Esophagus muscularis mucosa (tissue), 4 donors: ENCODE data around the gene HOXD1. TPM values are rescaled to one million over a fixed set of nuclear protein-coding genes. Genes with fewer than 3 reads are reported as not detected.

Source experiments
- DNase-seq: peaks from one replicate; pipeline ENCODE4 v3.0.0-alpha.2; 2017; ENCODE audit errors: extremely low spot score
- H3K27ac ChIP-seq, 4 donors: fragments of 200-600 bp; sonication (generic); replicated peaks in 1 of 4; 1 replicate in 3 of 4; 2 replicates in 1 of 4; pipeline ENCODE4 v1.5.1; 2016 to 2019; ENCODE audit warnings: mild to moderate bottlenecking in 1 of 4
- H3K27me3 ChIP-seq, 4 donors: fragments of 200-600 bp; sonication (generic); one replicate each; pipeline versions ENCODE4 v1.5.1 to v1.6.0; 2016 to 2019
- H3K36me3 ChIP-seq, 4 donors: fragments of 200-600 bp; sonication (generic); one replicate each; pipeline ENCODE4 v1.5.1; 2016 to 2019
- H3K4me1 ChIP-seq, 4 donors: fragments of 200-600 bp; sonication (generic); one replicate each; pipeline ENCODE4 v1.5.1; 2016 to 2019
- H3K4me3 ChIP-seq, 4 donors: fragments of 200-600 bp; sonication (generic); 1 replicate in 2 of 4; 2 replicates in 2 of 4; pipeline ENCODE4 v1.5.1; 2016 to 2019; ENCODE audit warnings: mild to moderate bottlenecking in 4 of 4, moderate library complexity in 1 of 4
- H3K9me3 ChIP-seq, 4 donors: fragments of 200-600 bp; sonication (generic); 1 replicate in 3 of 4; 2 replicates in 1 of 4; pipeline ENCODE4 v1.5.1; 2016 to 2019
- EP300 ChIP-seq: sonication (generic); formaldehyde crosslinking; IDR thresholded peaks from one replicate; pipeline ENCODE4 v1.6.1; 2017; ENCODE audit warnings: antibody characterized with exemption
- POLR2A ChIP-seq: fragments of 450-650 bp; IDR thresholded peaks from one replicate; pipeline ENCODE4 v1.6.1; 2017; ENCODE audit warnings: antibody characterized with exemption, moderate library complexity, mild to moderate bottlenecking, low read depth
- POLR2AphosphoS5 ChIP-seq, 2 donors: sonication (generic); formaldehyde crosslinking; IDR thresholded peaks; one replicate each; pipeline ENCODE4 v1.6.1; 2017; ENCODE audit warnings: antibody characterized with exemption in 2 of 2
- WGBS: methylation state at CpG from one replicate; pipeline ENCODE4 v1.1.5; 2018; 5-methylcytosine and 5-hydroxymethylcytosine counted together
- intact Hi-C: fragments of 100-400 bp; cut with DNase I; formaldehyde crosslinking; loops from one replicate; pipeline ENCODE4 v1.15.1; 2023
- total RNA-seq, 4 donors: library from RNA; depleted of rRNA; stranded (reverse); fragments of >200 nt; gene quantifications; one replicate each; pipeline versions ENCODE4 v1.1.0 to v1.2.1, GENCODE V29; 2016
- TF ChIP-seq, protein P1 (sequence below), 3 experiments: fragments of 200-600 bp in 2 of 3; fragments of 450-650 bp in 1 of 3; sonication (generic) in 2 of 3; IDR thresholded peaks; one replicate each; pipeline ENCODE4 v1.5.1; 2017 to 2019; ENCODE audit warnings: antibody characterized with exemption in 3 of 3, mild to moderate bottlenecking in 2 of 3, moderate library complexity in 1 of 3

Gene HOXD1
- total RNA-seq, 4 donors from 2014 or later: 0.19 to 0.34 TPM; not detected in 2

DNA sequence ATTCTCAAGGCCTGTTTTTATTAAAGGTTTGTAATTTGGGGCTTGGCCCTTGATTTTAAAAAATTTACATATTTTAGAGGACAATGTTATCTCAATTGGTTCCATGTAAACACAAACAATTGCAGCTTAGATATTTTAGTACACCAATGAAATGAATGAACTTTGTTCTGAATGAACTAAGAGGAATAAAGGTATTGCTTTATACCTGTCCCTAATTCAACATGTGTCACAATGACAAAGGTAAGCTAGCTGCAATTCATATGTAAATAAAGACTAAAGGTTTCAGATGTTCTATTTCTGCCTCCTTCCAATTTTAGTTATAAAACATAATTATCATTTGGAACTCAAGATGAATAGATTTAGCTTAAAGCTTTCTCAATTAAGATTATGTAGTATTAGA, 11.4 kb downstream of the HOXD1 start:
- TF ChIP-seq, protein P1, sequence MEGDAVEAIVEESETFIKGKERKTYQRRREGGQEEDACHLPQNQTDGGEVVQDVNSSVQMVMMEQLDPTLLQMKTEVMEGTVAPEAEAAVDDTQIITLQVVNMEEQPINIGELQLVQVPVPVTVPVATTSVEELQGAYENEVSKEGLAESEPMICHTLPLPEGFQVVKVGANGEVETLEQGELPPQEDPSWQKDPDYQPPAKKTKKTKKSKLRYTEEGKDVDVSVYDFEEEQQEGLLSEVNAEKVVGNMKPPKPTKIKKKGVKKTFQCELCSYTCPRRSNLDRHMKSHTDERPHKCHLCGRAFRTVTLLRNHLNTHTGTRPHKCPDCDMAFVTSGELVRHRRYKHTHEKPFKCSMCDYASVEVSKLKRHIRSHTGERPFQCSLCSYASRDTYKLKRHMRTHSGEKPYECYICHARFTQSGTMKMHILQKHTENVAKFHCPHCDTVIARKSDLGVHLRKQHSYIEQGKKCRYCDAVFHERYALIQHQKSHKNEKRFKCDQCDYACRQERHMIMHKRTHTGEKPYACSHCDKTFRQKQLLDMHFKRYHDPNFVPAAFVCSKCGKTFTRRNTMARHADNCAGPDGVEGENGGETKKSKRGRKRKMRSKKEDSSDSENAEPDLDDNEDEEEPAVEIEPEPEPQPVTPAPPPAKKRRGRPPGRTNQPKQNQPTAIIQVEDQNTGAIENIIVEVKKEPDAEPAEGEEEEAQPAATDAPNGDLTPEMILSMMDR (IDR thresholded peaks at IDR 0.05): no peak
- no peak for TF ChIP-seq POLR2A
- no peak for TF ChIP-seq POLR2AphosphoS5 (IDR thresholded peaks at IDR 0.05)
- no peak for TF ChIP-seq EP300
- Histone ChIP-seq H3K27ac (no peak overlapping the region), H3K9me3 (no peaks in the 10 kb centered on the region), H3K4me3 (no peak overlapping the region), H3K27me3 (peaks cover 0 to 56% (median 2%) of the 10 kb centered on the region in 4 donors), H3K36me3 (no peaks in the 10 kb centered on the region), H3K4me1 (no peaks in the 10 kb centered on the region)
- intact Hi-C loops: no loop called here
- DNase-seq: no peak

DNA sequence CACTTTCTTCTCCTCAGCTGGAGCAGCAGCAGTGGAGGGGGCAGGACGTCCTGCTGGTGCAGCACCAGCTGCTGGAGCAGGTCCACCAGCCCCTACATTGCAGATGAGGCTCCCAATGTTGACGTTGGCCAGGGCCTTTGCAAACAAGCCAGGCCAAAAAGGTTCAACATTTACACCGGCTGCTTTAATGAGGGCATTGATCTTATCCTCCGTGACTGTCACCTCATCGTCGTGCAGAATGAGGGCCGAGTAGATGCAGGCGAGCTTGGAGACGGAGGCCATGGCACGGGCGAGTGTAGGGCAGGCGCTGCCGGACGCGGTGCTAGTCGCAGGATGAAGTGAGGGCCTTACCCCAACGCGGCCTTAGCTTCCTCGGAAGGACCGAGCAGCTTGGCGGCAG, 12.5 kb downstream of the HOXD1 start:
- no peak overlapping the region for H3K4me3 ChIP-seq
- intact Hi-C loops: no loop called here
- no peaks in the 10 kb centered on the region for H3K9me3 ChIP-seq
- no peak for TF ChIP-seq POLR2AphosphoS5 (IDR thresholded peaks at IDR 0.05)
- TF ChIP-seq POLR2A: no peak
- no peak for TF ChIP-seq EP300
- TF ChIP-seq, protein P1 (IDR thresholded peaks at IDR 0.05): no peak
- 72% methylated on average over 21 of the region's 21 CpGs for WGBS
- H3K4me1 ChIP-seq: no peaks in the 10 kb centered on the region
- H3K27ac ChIP-seq: no peak overlapping the region
- H3K27me3 ChIP-seq: peaks cover 0 to 48% (median 2%) of the 10 kb centered on the region in 4 donors
- no peaks in the 10 kb centered on the region for H3K36me3 ChIP-seq
- DNase-seq: no peak

DNA sequence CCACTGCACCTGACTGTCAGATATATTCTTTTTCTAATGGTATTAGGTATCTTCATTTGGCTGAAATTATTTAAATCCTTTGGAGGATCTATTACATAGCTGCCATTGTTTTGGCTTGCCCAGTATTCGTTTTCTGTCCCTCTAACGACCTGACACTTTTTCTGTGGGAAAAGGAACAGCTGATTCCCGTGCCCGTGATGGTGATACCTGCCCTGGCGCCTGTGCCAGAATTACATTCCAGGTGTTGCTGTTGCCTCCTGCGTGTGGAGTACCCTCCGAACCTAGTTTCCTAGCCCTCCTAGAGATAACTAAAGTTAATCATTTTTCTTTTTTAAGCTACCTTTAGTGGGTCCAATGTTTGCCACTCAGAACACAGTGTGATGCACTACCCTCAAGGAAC, 14.0 kb downstream of the HOXD1 start:
- intact Hi-C loops: no loop called here
- Histone ChIP-seq H3K4me1 (no peaks in the 10 kb centered on the region), H3K36me3 (no peaks in the 10 kb centered on the region), H3K9me3 (no peaks in the 10 kb centered on the region), H3K4me3 (no peak overlapping the region), H3K27ac (no peak overlapping the region), H3K27me3 (peaks cover 0 to 38% (median 2%) of the 10 kb centered on the region in 4 donors)
- no peak for DNase-seq
- WGBS: 91% methylated on average over 7 of the region's 7 CpGs
- TF ChIP-seq, protein P1 (IDR thresholded peaks at IDR 0.05): no peak

DNA sequence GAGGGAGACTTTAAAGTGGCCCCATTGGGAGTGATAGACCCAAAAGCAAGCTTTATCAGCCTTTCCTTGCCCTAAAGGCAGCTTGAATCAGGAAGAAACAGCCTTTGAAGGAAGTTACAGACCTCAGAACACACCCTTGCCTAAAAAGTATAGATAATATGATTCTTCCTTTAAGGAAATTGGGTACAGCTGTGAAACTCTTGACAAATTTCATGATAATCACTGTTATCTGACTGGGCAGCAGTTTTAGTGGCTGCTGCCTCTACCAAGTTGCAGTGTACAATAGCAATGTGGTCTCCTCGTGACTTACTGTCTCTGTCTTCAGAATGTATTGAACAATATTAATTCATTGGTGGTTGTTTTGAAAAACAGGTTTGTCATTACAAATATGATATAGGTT, 16.7 kb downstream of the HOXD1 start:
- WGBS: 94% methylated on average over 1 of the region's 1 CpG
- Histone ChIP-seq H3K27ac (no peak overlapping the region), H3K4me1 (no peaks in the 10 kb centered on the region), H3K4me3 (no peak overlapping the region), H3K27me3 (peaks cover 0 to 20% (median 2%) of the 10 kb centered on the region in 4 donors), H3K36me3 (no peaks in the 10 kb centered on the region), H3K9me3 (no peaks in the 10 kb centered on the region)
- no peak for DNase-seq
- intact Hi-C loops: no loop called here
- TF ChIP-seq EP300 (no peak), POLR2A (no peak), POLR2AphosphoS5 (IDR thresholded peaks at IDR 0.05) (no peak)

DNA sequence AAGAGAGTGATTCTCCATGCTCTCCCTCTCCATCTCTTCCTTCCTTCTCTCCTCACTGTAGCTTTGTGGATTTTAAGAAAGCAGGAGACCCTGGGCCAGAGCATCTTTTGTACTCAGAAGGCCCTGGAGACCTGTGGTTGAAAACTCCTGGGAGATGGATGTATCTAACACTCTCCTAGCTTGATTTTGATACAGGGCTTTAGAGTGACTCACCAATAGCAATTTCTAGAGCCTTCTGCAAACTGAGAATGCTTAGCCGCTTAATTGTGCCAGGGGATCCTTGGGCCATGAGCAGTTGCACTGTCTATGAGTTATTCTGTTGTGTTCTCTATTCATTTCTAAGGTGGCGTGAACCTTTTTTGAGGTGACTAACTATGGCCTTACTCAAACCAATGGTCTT, 17.7 kb downstream of the HOXD1 start:
- intact Hi-C loops: no loop called here
- peaks cover 0 to 17% (median 0%) of the 10 kb centered on the region in 4 donors for H3K27me3 ChIP-seq
- no peaks in the 10 kb centered on the region for H3K9me3 ChIP-seq
- TF ChIP-seq EP300 (no peak), POLR2A (no peak), POLR2AphosphoS5 (IDR thresholded peaks at IDR 0.05) (no peak)
- TF ChIP-seq, protein P1 (IDR thresholded peaks at IDR 0.05): no peak
- WGBS: 95% methylated on average over 2 of the region's 2 CpGs
- H3K4me1 ChIP-seq: no peaks in the 10 kb centered on the region
- no peak overlapping the region for H3K4me3 ChIP-seq
- H3K27ac ChIP-seq: no peak overlapping the region
- no peak for DNase-seq
- H3K36me3 ChIP-seq: no peaks in the 10 kb centered on the region
